Endodermal cell (in vitro differentiated cells): Measurements from ENCODE around the gene SLC29A2. TPM values are rescaled to one million over a fixed set of nuclear protein-coding genes. Genes with fewer than 3 reads are reported as not detected.
A peak's percentile ranks its signal among the peaks of the same experiment; 100 is the strongest.

Experiments used
- DNase-seq: peaks from one replicate; pipeline ENCODE4 v3.0.0-alpha.2; 2017
- H3K27ac ChIP-seq: 2 replicates; pipeline ENCODE4 v1.5.1; 2013; ENCODE audit warnings: mild to moderate bottlenecking, low read depth, low read length, moderate library complexity
- H3K27me3 ChIP-seq: 2 replicates; pipeline ENCODE4 v1.6.1; 2013; ENCODE audit warnings: mild to moderate bottlenecking, low read length, moderate library complexity; ENCODE audit not compliant: insufficient read depth, control insufficient read depth, poor library complexity, severe bottlenecking
- H3K36me3 ChIP-seq: 2 replicates; pipeline ENCODE4 v1.7.0; 2013; ENCODE audit warnings: mild to moderate bottlenecking, low read length, moderate library complexity; ENCODE audit not compliant: control insufficient read depth, insufficient read depth
- H3K4me1 ChIP-seq: one replicate; pipeline ENCODE4 v1.7.0; 2013; ENCODE audit warnings: low read length; ENCODE audit not compliant: control insufficient read depth, insufficient read depth
- H3K4me3 ChIP-seq: 2 replicates; pipeline ENCODE4 v1.5.1; 2013; ENCODE audit warnings: mild to moderate bottlenecking, low read length, moderate library complexity
- H3K9ac ChIP-seq: 2 replicates; pipeline ENCODE4 v1.6.1; 2013; ENCODE audit warnings: mild to moderate bottlenecking, low read length, moderate library complexity; ENCODE audit not compliant: poor library complexity, severe bottlenecking; ENCODE audit errors: extremely low read depth
- H3K9me3 ChIP-seq: 2 replicates; pipeline ENCODE4 v1.6.1; 2013; ENCODE audit warnings: mild to moderate bottlenecking, low read length, moderate library complexity; ENCODE audit not compliant: control insufficient read depth
- H3K27ac Mint-ChIP-seq: 2 replicates; pipeline ENCODE4 v1.8.0; 2020; ENCODE audit warnings: mixed read lengths
- H3K27me3 Mint-ChIP-seq: 2 replicates; pipeline ENCODE4 v1.8.0; 2021; ENCODE audit warnings: mild to moderate bottlenecking, mixed read lengths; ENCODE audit not compliant: insufficient read depth
- H3K36me3 Mint-ChIP-seq: 2 replicates; pipeline ENCODE4 v1.8.0; 2020; ENCODE audit warnings: low read depth, mixed read lengths
- H3K4me1 Mint-ChIP-seq: 2 replicates; pipeline ENCODE4 v1.8.0; 2020; ENCODE audit warnings: mixed read lengths
- H3K4me3 Mint-ChIP-seq: 2 replicates; pipeline ENCODE4 v1.8.0; 2020; ENCODE audit warnings: mild to moderate bottlenecking, moderate library complexity, mixed read lengths
- H3K9me3 Mint-ChIP-seq: 2 replicates; pipeline ENCODE4 v1.8.0; 2020; ENCODE audit warnings: mild to moderate bottlenecking, mixed read lengths
- CTCF ChIP-seq: fragments of 200-600 bp; sonication (generic); conservative IDR thresholded peaks from 2 replicates; pipeline ENCODE4 v1.5.0; 2021; ENCODE audit warnings: antibody characterized with exemption, mild to moderate bottlenecking
- WGBS, 2 experiments: methylation state at CpG; one replicate each; pipeline versions ENCODE4 v1.1.5 to v1.1.7; 2013; ENCODE audit warnings: missing lambda C conversion rate in 2 of 2, mixed read lengths in 1 of 2; ENCODE audit not compliant: insufficient coverage in 1 of 2, insufficient read length in 1 of 2; 5-methylcytosine and 5-hydroxymethylcytosine counted together
- total RNA-seq, 2 donors: library from RNA; stranded (reverse); fragmentation: NEBNext Ultra II Directional in 1 of 2; extraction: Animal tissue kit (Norgen Biotek cat#: 25700) in 1 of 2; gene quantifications; 2 replicates in 1 of 2; 3 replicates in 1 of 2; pipeline ENCODE4 v1.2.1, GENCODE V29; 2021

Gene SLC29A2
- total RNA-seq, 2 donors from 2014 or later: 30.8 to 32.4 TPM

DNA sequence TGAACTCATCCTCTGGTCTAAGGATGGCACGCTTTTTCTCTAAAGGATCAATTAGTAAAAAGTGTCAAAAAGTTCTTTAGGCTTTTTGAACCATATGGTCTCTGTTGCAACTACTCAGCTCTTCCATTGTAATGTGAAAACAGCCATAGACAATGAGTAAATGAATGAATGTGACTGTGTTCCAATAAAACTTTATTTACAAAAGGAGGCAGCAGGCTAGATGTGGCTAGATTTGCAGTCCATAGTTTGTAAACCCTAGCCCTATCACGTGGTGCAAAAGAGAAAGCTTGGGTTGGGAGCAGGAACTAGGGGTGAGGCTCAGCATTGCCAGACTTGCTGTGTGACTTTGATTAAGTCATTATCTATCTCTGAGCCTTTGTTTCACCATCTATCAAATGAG lies 43.9 kb upstream of the SLC29A2 start:
- H3K4me1 Mint-ChIP-seq: peaks cover 2% of the 10 kb centered on the region
- no peak overlapping the region for H3K4me3 ChIP-seq
- WGBS, 2 experiments: 82 to 87% methylated on average over 2 of the region's 2 CpGs
- TF ChIP-seq CTCF: no peak
- no peak overlapping the region for H3K4me3 Mint-ChIP-seq
- no peaks in the 10 kb centered on the region for H3K9me3 Mint-ChIP-seq
- H3K27me3 Mint-ChIP-seq: peaks cover 68% of the 10 kb centered on the region
- no peak overlapping the region for H3K9ac ChIP-seq
- no peaks in the 10 kb centered on the region for H3K36me3 Mint-ChIP-seq
- DNase-seq: no peak
- no peaks in the 10 kb centered on the region for H3K9me3 ChIP-seq
- no peaks in the 10 kb centered on the region for H3K36me3 ChIP-seq
- no peak overlapping the region for H3K27ac ChIP-seq
- H3K4me1 ChIP-seq: no peaks in the 10 kb centered on the region
- H3K27me3 ChIP-seq: peaks cover 32% of the 10 kb centered on the region
- H3K27ac Mint-ChIP-seq: no peak overlapping the region

- Mint-ChIP-seq H3K4me3 (no peak overlapping the region), H3K9me3 (no peaks in the 10 kb centered on the region), H3K36me3 (no peaks in the 10 kb centered on the region), H3K27ac (peak overlapping the region; percentile 70), H3K27me3 (peaks cover 68% of the 10 kb centered on the region), H3K4me1 (peaks cover 1% of the 10 kb centered on the region)
- H3K4me3 ChIP-seq: no peak overlapping the region
- H3K27ac ChIP-seq: no peak overlapping the region
- 53 to 62% methylated on average over 3 to 12 of the region's 12 CpGs for WGBS, 2 experiments
- no peak overlapping the region for H3K9ac ChIP-seq
- H3K9me3 ChIP-seq: no peaks in the 10 kb centered on the region
- H3K27me3 ChIP-seq: peaks cover 25% of the 10 kb centered on the region
- DNase-seq: peak; percentile 70
- TF ChIP-seq CTCF: no peak
- H3K4me1 ChIP-seq: no peaks in the 10 kb centered on the region
- H3K36me3 ChIP-seq: no peaks in the 10 kb centered on the region
Measured at GRCh38 chr11:66414120-66414934, 42.8 kb upstream of the SLC29A2 start.

DNA sequence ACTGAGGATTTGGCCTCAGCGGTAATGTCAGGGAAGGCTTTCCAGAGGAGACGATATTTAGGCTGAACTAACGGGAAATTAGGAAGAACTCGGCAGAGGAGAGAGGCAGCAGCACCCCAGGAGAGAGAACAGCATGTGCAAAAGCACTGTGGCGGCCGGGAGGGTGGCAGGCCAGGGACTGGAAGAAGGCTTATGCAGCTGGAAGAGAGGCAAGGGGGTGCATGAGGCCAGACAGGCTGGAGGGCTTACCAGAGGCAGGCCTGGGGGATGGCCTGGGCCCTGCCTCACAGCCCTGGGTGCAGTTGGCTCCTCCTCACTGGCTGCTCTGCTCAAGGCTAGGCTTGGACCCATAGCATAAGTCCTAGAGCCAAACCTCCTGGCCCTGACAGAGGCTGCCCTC lies 41.6 kb upstream of the SLC29A2 start:
- Histone ChIP-seq H3K4me3 (no peak overlapping the region), H3K4me1 (no peaks in the 10 kb centered on the region), H3K27ac (no peak overlapping the region), H3K27me3 (peaks cover 16% of the 10 kb centered on the region), H3K9ac (no peak overlapping the region), H3K9me3 (no peaks in the 10 kb centered on the region), H3K36me3 (no peaks in the 10 kb centered on the region)
- no peak for TF ChIP-seq CTCF
- Mint-ChIP-seq H3K27ac (no peak overlapping the region), H3K4me3 (no peak overlapping the region), H3K4me1 (peaks cover 1% of the 10 kb centered on the region), H3K9me3 (no peaks in the 10 kb centered on the region), H3K36me3 (no peaks in the 10 kb centered on the region), H3K27me3 (peaks cover 62% of the 10 kb centered on the region)
- WGBS, 2 experiments: 86 to 92% methylated on average over 2 to 6 of the region's 6 CpGs
- DNase-seq: no peak
